Neural cell (in vitro differentiated cells): ENCODE data around the gene SEPTIN2. TPM values are rescaled to one million over a fixed set of nuclear protein-coding genes. Genes with fewer than 3 reads are reported as not detected.

ENCODE experiments used
- H2AFZ ChIP-seq: fragments of 200-600, 300-800 bp; sonication (generic), shearing (Covaris generic); 2 replicates; pipeline ENCODE4 v1.6.0; 2014; ENCODE audit warnings: low read depth, mild to moderate bottlenecking, antibody characterized with exemption, low read length, moderate library complexity
- H3F3A ChIP-seq: fragments of 200-600 bp; shearing (Covaris generic); 2 replicates; pipeline ENCODE4 v1.6.1; 2016; ENCODE audit warnings: mild to moderate bottlenecking, moderate library complexity, mixed read lengths, antibody characterized with exemption, low read length; ENCODE audit not compliant: insufficient read depth, poor library complexity, severe bottlenecking
- H3K27ac ChIP-seq: fragments of 200-600, 300-800 bp; sonication (generic), shearing (Covaris generic); 2 replicates; pipeline ENCODE4 v1.5.1; 2014; ENCODE audit warnings: mild to moderate bottlenecking, low read length, moderate library complexity
- H3K27me3 ChIP-seq: fragments of 300-800, 200-600 bp; sonication (generic), shearing (Covaris generic); 2 replicates; pipeline ENCODE4 v1.6.0; 2014; ENCODE audit warnings: mild to moderate bottlenecking, low read depth, low read length, moderate library complexity; ENCODE audit not compliant: insufficient read depth
- H3K36me3 ChIP-seq: fragments of 300-800, 200-600 bp; sonication (generic), shearing (Covaris generic); 2 replicates; pipeline ENCODE4 v1.5.1; 2014; ENCODE audit warnings: mild to moderate bottlenecking, antibody characterized with exemption, low read length, moderate library complexity; ENCODE audit not compliant: insufficient read depth
- H3K4me2 ChIP-seq: fragments of 300-800, 200-600 bp; sonication (generic), shearing (Covaris generic); 2 replicates; pipeline ENCODE4 v1.6.0; 2014; ENCODE audit warnings: mild to moderate bottlenecking, low read length
- H3K4me3 ChIP-seq: fragments of 300-800, 200-600 bp; sonication (generic), shearing (Covaris generic); 2 replicates; pipeline ENCODE4 v1.5.1; 2014; ENCODE audit warnings: mild to moderate bottlenecking, low read length, moderate library complexity
- H3K79me2 ChIP-seq: fragments of 200-600 bp; shearing (Covaris generic); replicated peaks from 2 replicates; pipeline ENCODE4 v1.6.0; 2014; ENCODE audit warnings: mild to moderate bottlenecking, low read length, moderate library complexity; ENCODE audit not compliant: insufficient read depth
- H3K9ac ChIP-seq: fragments of 300-800, 200-600 bp; sonication (generic), shearing (Covaris generic); 2 replicates; pipeline ENCODE4 v1.6.1; 2016; ENCODE audit warnings: mild to moderate bottlenecking, low read length, mixed read lengths
- H3K9me2 ChIP-seq: fragments of 200-600 bp; shearing (Covaris generic); 2 replicates; pipeline ENCODE4 v1.6.1; 2016; ENCODE audit warnings: mild to moderate bottlenecking, low read length, mixed read lengths; ENCODE audit not compliant: insufficient read depth
- H3K9me3 ChIP-seq: fragments of 200-600, 300-800 bp; sonication (generic), shearing (Covaris generic); 2 replicates; pipeline ENCODE4 v1.6.1; 2016; ENCODE audit warnings: mild to moderate bottlenecking, mixed run types, low read length, moderate library complexity, mixed read lengths
- H4K20me1 ChIP-seq: fragments of 200-600 bp; shearing (Covaris generic); 2 replicates; pipeline ENCODE4 v1.6.1; 2016; ENCODE audit warnings: mild to moderate bottlenecking, mixed run types; ENCODE audit not compliant: insufficient read depth
- EP300 ChIP-seq: fragments of 450-650 bp; conservative IDR thresholded peaks from 2 replicates; pipeline ENCODE4 v1.6.1; 2014; ENCODE audit warnings: antibody characterized with exemption, mild to moderate bottlenecking, moderate library complexity; ENCODE audit not compliant: poor library complexity, severe bottlenecking
- EZH2 ChIP-seq: fragments of 200-600, 300-800 bp; shearing (Covaris generic), sonication (generic); IDR thresholded peaks from 2 replicates; pipeline ENCODE4 v1.6.1; 2014; ENCODE audit warnings: antibody characterized with exemption, low read length, borderline replicate concordance, mild to moderate bottlenecking; ENCODE audit not compliant: insufficient read depth, poor library complexity, severe bottlenecking
- MXI1 ChIP-seq: fragments of 450-650 bp; conservative IDR thresholded peaks from 2 replicates; pipeline ENCODE4 v1.6.1; 2014; ENCODE audit warnings: antibody characterized with exemption, mild to moderate bottlenecking; ENCODE audit not compliant: poor library complexity, severe bottlenecking
- POLR2AphosphoS5 ChIP-seq: IDR thresholded peaks from 2 replicates; pipeline ENCODE4 v1.6.1; 2012
- RAD21 ChIP-seq: fragments of 450-650 bp; conservative IDR thresholded peaks from 2 replicates; pipeline ENCODE4 v1.6.1; 2014; ENCODE audit warnings: antibody characterized with exemption, mild to moderate bottlenecking, moderate library complexity
- SMC3 ChIP-seq: fragments of 450-650 bp; conservative IDR thresholded peaks from 2 replicates; pipeline ENCODE4 v1.6.1; 2014; ENCODE audit warnings: antibody characterized with exemption, mild to moderate bottlenecking, moderate library complexity; ENCODE audit not compliant: poor library complexity
- TAF1 ChIP-seq: IDR thresholded peaks from 2 replicates; pipeline ENCODE4 v1.6.1; 2012; ENCODE audit warnings: low read depth
- polyA plus RNA-seq: library from polyadenylated mRNA; depleted of rRNA; stranded (reverse); fragments of >200 nt; gene quantifications from 2 replicates; pipeline ENCODE4 v1.2.3, GENCODE V29; 2014
- TF ChIP-seq, protein P1 (sequence below): IDR thresholded peaks from 2 replicates; pipeline ENCODE4 v1.6.1; 2012; ENCODE audit warnings: borderline replicate concordance
- TF ChIP-seq, protein P2 (sequence below): fragments of 450-650 bp; IDR thresholded peaks from 2 replicates; pipeline ENCODE4 v1.5.1; 2014; ENCODE audit warnings: antibody characterized with exemption, mild to moderate bottlenecking, moderate library complexity; ENCODE audit not compliant: poor library complexity, severe bottlenecking

SEPTIN2 gene
- polyA plus RNA-seq, 1 donor from 2014 or later, result 467 TPM

DNA sequence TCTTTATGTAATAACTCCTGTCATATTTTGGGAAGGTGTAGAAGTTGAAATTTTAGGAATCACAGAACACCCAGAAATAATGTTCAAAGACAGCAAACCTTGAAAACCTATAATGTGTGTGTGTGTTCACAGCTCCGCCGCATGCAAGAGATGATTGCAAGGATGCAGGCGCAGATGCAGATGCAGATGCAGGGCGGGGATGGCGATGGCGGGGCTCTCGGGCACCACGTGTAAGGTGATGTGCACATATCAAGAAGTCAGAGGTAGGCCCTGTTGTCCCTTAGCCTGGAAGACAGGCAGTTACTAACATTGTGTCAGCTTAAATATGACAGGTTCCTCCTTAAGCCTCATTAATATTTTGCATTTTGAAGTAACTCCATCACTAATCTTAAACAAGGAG lies 34.2 kb downstream of the SEPTIN2 start:
- Histone ChIP-seq H3K36me3 (peaks cover 13% of the 10 kb centered on the region), H4K20me1 (no peaks in the 10 kb centered on the region)
- no peak for TF ChIP-seq EZH2
- TF ChIP-seq, protein P1, sequence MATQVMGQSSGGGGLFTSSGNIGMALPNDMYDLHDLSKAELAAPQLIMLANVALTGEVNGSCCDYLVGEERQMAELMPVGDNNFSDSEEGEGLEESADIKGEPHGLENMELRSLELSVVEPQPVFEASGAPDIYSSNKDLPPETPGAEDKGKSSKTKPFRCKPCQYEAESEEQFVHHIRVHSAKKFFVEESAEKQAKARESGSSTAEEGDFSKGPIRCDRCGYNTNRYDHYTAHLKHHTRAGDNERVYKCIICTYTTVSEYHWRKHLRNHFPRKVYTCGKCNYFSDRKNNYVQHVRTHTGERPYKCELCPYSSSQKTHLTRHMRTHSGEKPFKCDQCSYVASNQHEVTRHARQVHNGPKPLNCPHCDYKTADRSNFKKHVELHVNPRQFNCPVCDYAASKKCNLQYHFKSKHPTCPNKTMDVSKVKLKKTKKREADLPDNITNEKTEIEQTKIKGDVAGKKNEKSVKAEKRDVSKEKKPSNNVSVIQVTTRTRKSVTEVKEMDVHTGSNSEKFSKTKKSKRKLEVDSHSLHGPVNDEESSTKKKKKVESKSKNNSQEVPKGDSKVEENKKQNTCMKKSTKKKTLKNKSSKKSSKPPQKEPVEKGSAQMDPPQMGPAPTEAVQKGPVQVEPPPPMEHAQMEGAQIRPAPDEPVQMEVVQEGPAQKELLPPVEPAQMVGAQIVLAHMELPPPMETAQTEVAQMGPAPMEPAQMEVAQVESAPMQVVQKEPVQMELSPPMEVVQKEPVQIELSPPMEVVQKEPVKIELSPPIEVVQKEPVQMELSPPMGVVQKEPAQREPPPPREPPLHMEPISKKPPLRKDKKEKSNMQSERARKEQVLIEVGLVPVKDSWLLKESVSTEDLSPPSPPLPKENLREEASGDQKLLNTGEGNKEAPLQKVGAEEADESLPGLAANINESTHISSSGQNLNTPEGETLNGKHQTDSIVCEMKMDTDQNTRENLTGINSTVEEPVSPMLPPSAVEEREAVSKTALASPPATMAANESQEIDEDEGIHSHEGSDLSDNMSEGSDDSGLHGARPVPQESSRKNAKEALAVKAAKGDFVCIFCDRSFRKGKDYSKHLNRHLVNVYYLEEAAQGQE, result no peak
- TF ChIP-seq EP300, result no peak
- TF ChIP-seq, protein P2, sequence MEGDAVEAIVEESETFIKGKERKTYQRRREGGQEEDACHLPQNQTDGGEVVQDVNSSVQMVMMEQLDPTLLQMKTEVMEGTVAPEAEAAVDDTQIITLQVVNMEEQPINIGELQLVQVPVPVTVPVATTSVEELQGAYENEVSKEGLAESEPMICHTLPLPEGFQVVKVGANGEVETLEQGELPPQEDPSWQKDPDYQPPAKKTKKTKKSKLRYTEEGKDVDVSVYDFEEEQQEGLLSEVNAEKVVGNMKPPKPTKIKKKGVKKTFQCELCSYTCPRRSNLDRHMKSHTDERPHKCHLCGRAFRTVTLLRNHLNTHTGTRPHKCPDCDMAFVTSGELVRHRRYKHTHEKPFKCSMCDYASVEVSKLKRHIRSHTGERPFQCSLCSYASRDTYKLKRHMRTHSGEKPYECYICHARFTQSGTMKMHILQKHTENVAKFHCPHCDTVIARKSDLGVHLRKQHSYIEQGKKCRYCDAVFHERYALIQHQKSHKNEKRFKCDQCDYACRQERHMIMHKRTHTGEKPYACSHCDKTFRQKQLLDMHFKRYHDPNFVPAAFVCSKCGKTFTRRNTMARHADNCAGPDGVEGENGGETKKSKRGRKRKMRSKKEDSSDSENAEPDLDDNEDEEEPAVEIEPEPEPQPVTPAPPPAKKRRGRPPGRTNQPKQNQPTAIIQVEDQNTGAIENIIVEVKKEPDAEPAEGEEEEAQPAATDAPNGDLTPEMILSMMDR, result no peak
- TF ChIP-seq RAD21, result no peak
- TF ChIP-seq TAF1, result no peak

DNA sequence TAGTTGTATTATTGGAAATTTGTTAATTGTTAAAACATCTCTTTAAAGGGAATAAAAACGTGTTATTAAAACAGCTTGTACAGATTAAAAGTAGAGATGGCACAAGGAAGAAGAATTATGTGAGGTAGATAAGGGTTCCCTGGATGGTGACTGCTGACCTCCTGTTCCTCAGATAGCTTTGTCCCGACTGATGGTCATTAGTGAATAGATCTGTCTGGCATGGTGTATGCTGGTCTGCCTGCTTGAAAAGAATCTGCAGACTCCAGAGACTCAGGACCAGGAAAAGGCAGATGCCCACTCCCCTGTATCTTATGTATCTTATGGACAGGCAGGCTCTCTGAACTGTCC lies 34.8 kb downstream of the SEPTIN2 start:
- H4K20me1 ChIP-seq, result no peaks in the 10 kb centered on the region

More for the DNA sequence above, 34.2 kb downstream of the SEPTIN2 start:
- Histone ChIP-seq H3K9me2 (no peaks in the 10 kb centered on the region), H3K9me3 (no peaks in the 10 kb centered on the region), H3K27ac (no peak overlapping the region), H3F3A (no peaks in the 10 kb centered on the region), H3K9ac (no peak overlapping the region), H3K27me3 (no peaks in the 10 kb centered on the region), H2AFZ (no peak overlapping the region), H3K4me2 (no peak overlapping the region), H3K4me3 (no peak overlapping the region), H3K79me2 (no peaks in the 10 kb centered on the region)

More for the DNA sequence above, 34.8 kb downstream of the SEPTIN2 start:
- Histone ChIP-seq H2AFZ (no peak overlapping the region), H3K27ac (no peak overlapping the region), H3K4me3 (no peak overlapping the region), H3K79me2 (no peaks in the 10 kb centered on the region), H3F3A (no peaks in the 10 kb centered on the region), H3K4me2 (no peak overlapping the region), H3K9me2 (no peaks in the 10 kb centered on the region), H3K36me3 (peaks cover 13% of the 10 kb centered on the region), H3K27me3 (no peaks in the 10 kb centered on the region), H3K9me3 (no peaks in the 10 kb centered on the region), H3K9ac (no peak overlapping the region)
- TF ChIP-seq, protein P1, result no peak
- TF ChIP-seq, protein P2, result no peak
- TF ChIP-seq MXI1, result no peak
- TF ChIP-seq RAD21, result no peak
- no peak for TF ChIP-seq EZH2
- TF ChIP-seq TAF1, result no peak
- TF ChIP-seq SMC3, result no peak
- TF ChIP-seq EP300, result no peak
- TF ChIP-seq POLR2AphosphoS5, result no peak
